ENCODE measurements around the gene GMEB2. TPM values are rescaled to one million over a fixed set of nuclear protein-coding genes. Genes with fewer than 3 reads are reported as not detected.
"Not testable (repeated sequence)": the region's sequence is repeated elsewhere in the genome, so short reads cannot be mapped to it uniquely, and the experiment has no call there.

GMEB2 gene
- total RNA-seq, 6 experiments from 2014 or later = 3.2 to 7.0 (median 5.1) TPM

GRCh38 chr20:63653974-63654668, 27.2 kb upstream of the GMEB2 start:
- WGBS (ENCODE audit: insufficient coverage, low coverage, low lambda C conversion rate, missing lambda C conversion rate) = 24% methylated on average over 3 of the region's 15 CpGs
- Histone ChIP-seq H3K27me3 (peaks cover 0 to 14% of the 10 kb centered on the region in 2 donors), H3K36me3 (no peaks in the 10 kb centered on the region), H3K4me3 (no peak overlapping the region), H3K9me3 (no peaks in the 10 kb centered on the region), H3K4me1 (peaks cover 0 to 18% (median 9%) of the 10 kb centered on the region in 4 donors), H3K27ac (no peak overlapping the region)
- no peak for TF ChIP-seq POLR2A (IDR thresholded peaks at IDR 0.05)
- no peak for TF ChIP-seq CTCF (IDR thresholded peaks at IDR 0.05)
- intact Hi-C loops (cut with DNase I) = no loop called here
- DNase-seq (no peak), ATAC-seq (no peak)

GRCh38 chr20:63653041-63653973, 26.4 kb upstream of the GMEB2 start, which contains the start of gene STMN3:
Gene STMN3, minus strand, starts transcription at chr20:63653424. Its CDS starts 79 bp downstream, at chr20:63653345.
- Histone ChIP-seq H3K27me3 (peaks cover 0 to 14% of the 10 kb centered on the region in 2 donors), H3K9me3 (no peaks in the 10 kb centered on the region), H3K27ac (no peak within 1 kb of the TSS), H3K36me3 (no peaks in the 10 kb centered on the region), H3K4me3 (peak within 1 kb of the TSS; percentile 11 to 43 (median 12)), H3K4me1 (peaks cover 0 to 15% (median 7%) of the 10 kb centered on the region in 4 donors)
- peak; percentile 49 to 66 (median 55) for ATAC-seq
- WGBS (ENCODE audit: insufficient coverage, low coverage, low lambda C conversion rate, missing lambda C conversion rate) = 2% methylated on average over 27 of the region's 73 CpGs
- TF ChIP-seq POLR2A (IDR thresholded peaks at IDR 0.05) (no peak), CTCF (IDR thresholded peaks at IDR 0.05) (no peak)
- peak; percentile 73 to 80 (median 76) for DNase-seq
- intact Hi-C loops (cut with DNase I) = no loop called here

- H3K36me3 ChIP-seq = no peaks in the 10 kb centered on the region
- DNase-seq (no peak), ATAC-seq (peak in 1 of 4 donors; percentile 7)
- H3K27ac ChIP-seq = no peak overlapping the region
- peak overlapping the region; percentile 11 to 43 (median 12) for H3K4me3 ChIP-seq
- H3K4me1 ChIP-seq = peaks cover 0 to 10% (median 4%) of the 10 kb centered on the region in 4 donors
- H3K9me3 ChIP-seq = no peaks in the 10 kb centered on the region
- 4% methylated on average over 10 of the region's 91 CpGs for WGBS (ENCODE audit: insufficient coverage, low coverage, low lambda C conversion rate, missing lambda C conversion rate)
- peaks cover 0 to 14% of the 10 kb centered on the region in 2 donors for H3K27me3 ChIP-seq
- intact Hi-C loops (cut with DNase I) = no loop called here
- TF ChIP-seq POLR2A (IDR thresholded peaks at IDR 0.05) = no peak
- TF ChIP-seq CTCF (IDR thresholded peaks at IDR 0.05) = no peak
Observed at GRCh38 chr20:63652192-63652980, 25.5 kb upstream of the GMEB2 start.

GRCh38 chr20:63651942-63652191, 25.0 kb upstream of the GMEB2 start:
- DNase-seq (no peak), ATAC-seq (peak in 2 of 4 donors; percentile 8)
- H3K27me3 ChIP-seq = peaks cover 0 to 14% of the 10 kb centered on the region in 2 donors
- WGBS (ENCODE audit: insufficient coverage, low coverage, low lambda C conversion rate, missing lambda C conversion rate) = no CpG with 5 or more reads among the region's 11 CpGs
- H3K27ac ChIP-seq = no peak overlapping the region
- no peak overlapping the region for H3K4me3 ChIP-seq
- H3K4me1 ChIP-seq = peaks cover 0 to 10% (median 3%) of the 10 kb centered on the region in 4 donors
- TF ChIP-seq POLR2A (IDR thresholded peaks at IDR 0.05) (no peak), CTCF (IDR thresholded peaks at IDR 0.05) (no peak)
- H3K36me3 ChIP-seq = no peaks in the 10 kb centered on the region
- intact Hi-C loops (cut with DNase I) = no loop called here
- no peaks in the 10 kb centered on the region for H3K9me3 ChIP-seq

- H3K36me3 ChIP-seq; H3K4me1 ChIP-seq; H3K9me3 ChIP-seq; intact Hi-C loops (cut with DNase I); ATAC-seq; H3K27ac ChIP-seq; H3K4me3 ChIP-seq; DNase-seq: not testable (repeated sequence)
- peaks cover 0 to 14% of the 10 kb centered on the region in 2 donors for H3K27me3 ChIP-seq
- 64% methylated on average over 5 of the region's 25 CpGs for WGBS (ENCODE audit: insufficient coverage, low coverage, low lambda C conversion rate, missing lambda C conversion rate)
Observed at GRCh38 chr20:63650486-63650885, 23.6 kb upstream of the GMEB2 start.

All from right lobe of liver (tissue), 6 donors.